ENCODE measurements around the gene CACNA2D3. TPM values are rescaled to one million over a fixed set of nuclear protein-coding genes. Genes with fewer than 3 reads are reported as not detected.

CACNA2D3 gene
- total and polyA plus RNA-seq, 2 donors from 2014 or later: 5.7 to 11.2 TPM

DNA sequence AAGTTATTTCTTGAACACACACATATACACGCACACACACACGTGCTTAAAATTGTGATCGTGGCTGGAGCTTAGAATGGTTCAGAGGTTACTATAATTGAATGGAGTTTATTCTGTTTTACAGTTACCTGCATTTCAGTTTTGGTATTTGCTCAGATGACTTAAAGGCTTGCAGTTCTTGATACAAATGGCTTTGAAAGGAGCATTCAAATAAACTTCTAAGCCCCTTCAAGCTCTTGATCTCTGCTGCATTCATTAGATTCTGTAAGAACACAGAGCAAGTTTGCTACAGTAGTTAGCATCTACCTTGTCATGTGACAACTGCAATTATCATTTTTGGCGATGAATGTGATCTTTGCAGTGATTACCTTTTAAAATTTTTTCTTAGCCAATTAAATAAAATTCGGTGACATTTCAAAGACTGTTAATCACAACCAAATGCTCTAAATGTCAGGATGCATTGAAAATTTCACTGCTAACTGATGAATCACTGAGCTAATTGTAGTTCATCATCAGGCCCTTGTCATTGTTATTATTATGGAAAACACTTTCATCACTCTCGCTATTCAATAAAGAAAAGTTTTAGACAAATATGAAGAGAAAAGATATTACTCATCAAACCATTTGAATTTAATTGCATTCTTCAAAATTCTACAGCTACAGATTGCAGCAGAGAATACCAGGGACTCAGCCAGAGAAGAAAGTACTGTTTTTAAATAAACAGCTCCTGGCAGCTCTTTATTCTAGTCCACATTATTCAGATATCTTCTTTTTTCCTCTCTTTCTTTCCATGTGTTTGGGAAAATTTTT lies 509.4 kb downstream of the CACNA2D3 start:
- intact Hi-C loops (cut with DNase I): no loop called here
- no peak for FAIRE-seq

DNA sequence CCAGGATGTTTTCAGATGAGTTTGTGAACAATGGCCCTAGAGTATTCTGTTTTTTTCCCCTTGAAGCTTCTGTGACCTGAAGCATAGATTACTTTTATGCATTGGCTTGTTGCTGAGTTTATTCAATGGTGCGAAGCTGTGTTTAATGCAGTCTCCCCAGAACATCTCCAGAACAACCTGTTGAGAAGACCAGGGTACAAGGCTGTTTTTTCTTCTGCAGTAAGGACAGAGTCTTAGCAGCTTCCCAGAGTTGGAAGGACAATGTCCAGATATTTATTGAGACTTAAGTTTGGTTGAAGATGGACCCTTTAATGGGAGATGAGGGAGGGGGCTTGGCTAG lies 509.9 kb downstream of the CACNA2D3 start:
- Histone ChIP-seq H3K36me3 (ENCODE audit: control insufficient read depth in 2 of 3, insufficient read depth in 3 of 3, low read length in 3 of 3) (no peaks in the 10 kb centered on the region), H3K9ac (ENCODE audit: low read length in 3 of 3) (no peak overlapping the region), H3K27me3 (ENCODE audit: control insufficient read depth, insufficient read depth, low read length) (no peaks in the 10 kb centered on the region), H3K27ac (ENCODE audit: low read depth in 2 of 2, low read length in 2 of 2) (no peak overlapping the region), H3K4me3 (ENCODE audit: low read length in 3 of 3) (no peak overlapping the region), H3K9me3 (ENCODE audit: control insufficient read depth in 2 of 3, insufficient read depth in 1 of 3, low read length in 3 of 3) (no peaks in the 10 kb centered on the region), H3K4me1 (ENCODE audit: control insufficient read depth in 2 of 3, insufficient read depth in 2 of 3, low read depth in 1 of 3, low read length in 3 of 3) (no peaks in the 10 kb centered on the region)
- intact Hi-C loops (cut with DNase I): no loop called here
- no peak for FAIRE-seq
- TF ChIP-seq, protein P1, sequence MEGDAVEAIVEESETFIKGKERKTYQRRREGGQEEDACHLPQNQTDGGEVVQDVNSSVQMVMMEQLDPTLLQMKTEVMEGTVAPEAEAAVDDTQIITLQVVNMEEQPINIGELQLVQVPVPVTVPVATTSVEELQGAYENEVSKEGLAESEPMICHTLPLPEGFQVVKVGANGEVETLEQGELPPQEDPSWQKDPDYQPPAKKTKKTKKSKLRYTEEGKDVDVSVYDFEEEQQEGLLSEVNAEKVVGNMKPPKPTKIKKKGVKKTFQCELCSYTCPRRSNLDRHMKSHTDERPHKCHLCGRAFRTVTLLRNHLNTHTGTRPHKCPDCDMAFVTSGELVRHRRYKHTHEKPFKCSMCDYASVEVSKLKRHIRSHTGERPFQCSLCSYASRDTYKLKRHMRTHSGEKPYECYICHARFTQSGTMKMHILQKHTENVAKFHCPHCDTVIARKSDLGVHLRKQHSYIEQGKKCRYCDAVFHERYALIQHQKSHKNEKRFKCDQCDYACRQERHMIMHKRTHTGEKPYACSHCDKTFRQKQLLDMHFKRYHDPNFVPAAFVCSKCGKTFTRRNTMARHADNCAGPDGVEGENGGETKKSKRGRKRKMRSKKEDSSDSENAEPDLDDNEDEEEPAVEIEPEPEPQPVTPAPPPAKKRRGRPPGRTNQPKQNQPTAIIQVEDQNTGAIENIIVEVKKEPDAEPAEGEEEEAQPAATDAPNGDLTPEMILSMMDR (IDR thresholded peaks at IDR 0.05; ENCODE audit: borderline replicate concordance, extremely low read depth, insufficient read depth): no peak
- no peak for DNase-seq

More for the DNA sequence above, 509.4 kb downstream of the CACNA2D3 start:
- Histone ChIP-seq H3K9me3 (ENCODE audit: control insufficient read depth in 2 of 3, insufficient read depth in 1 of 3, low read length in 3 of 3) (no peaks in the 10 kb centered on the region), H3K36me3 (ENCODE audit: control insufficient read depth in 2 of 3, insufficient read depth in 3 of 3, low read length in 3 of 3) (no peaks in the 10 kb centered on the region), H3K4me3 (ENCODE audit: low read length in 3 of 3) (no peak overlapping the region), H3K9ac (ENCODE audit: low read length in 3 of 3) (no peak overlapping the region), H3K27ac (ENCODE audit: low read depth in 2 of 2, low read length in 2 of 2) (no peak overlapping the region), H3K27me3 (ENCODE audit: control insufficient read depth, insufficient read depth, low read length) (no peaks in the 10 kb centered on the region), H3K4me1 (ENCODE audit: control insufficient read depth in 2 of 3, insufficient read depth in 2 of 3, low read depth in 1 of 3, low read length in 3 of 3) (no peaks in the 10 kb centered on the region)
- no peak for DNase-seq
- TF ChIP-seq, protein P1 (IDR thresholded peaks at IDR 0.05; ENCODE audit: borderline replicate concordance, extremely low read depth, insufficient read depth): no peak

DNA sequence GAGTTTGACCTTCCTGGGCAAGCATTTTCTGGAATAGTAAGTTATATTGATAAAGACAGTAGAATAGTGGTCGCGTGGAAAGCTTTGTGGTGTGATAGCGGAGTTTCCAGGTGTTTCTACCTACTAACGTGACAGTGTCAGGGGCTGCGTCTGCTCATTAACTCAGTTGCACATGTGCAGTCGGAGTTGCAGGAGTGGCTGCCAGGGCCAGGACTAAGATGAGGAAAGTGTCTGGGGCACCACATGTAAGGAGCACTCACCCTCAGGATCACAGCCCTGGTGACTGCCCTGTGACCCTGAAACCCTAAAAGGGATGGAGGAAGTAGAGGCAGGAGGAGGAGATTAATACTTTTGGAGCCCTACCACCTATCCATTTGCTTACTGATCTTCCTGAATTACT lies 510.5 kb downstream of the CACNA2D3 start:
- DNase-seq (no peak), FAIRE-seq (no peak)
- Histone ChIP-seq H3K9ac (ENCODE audit: low read length in 3 of 3) (no peak overlapping the region), H3K36me3 (ENCODE audit: control insufficient read depth in 2 of 3, insufficient read depth in 3 of 3, low read length in 3 of 3) (no peaks in the 10 kb centered on the region), H3K4me1 (ENCODE audit: control insufficient read depth in 2 of 3, insufficient read depth in 2 of 3, low read depth in 1 of 3, low read length in 3 of 3) (no peaks in the 10 kb centered on the region), H3K27ac (ENCODE audit: low read depth in 2 of 2, low read length in 2 of 2) (no peak overlapping the region), H3K9me3 (ENCODE audit: control insufficient read depth in 2 of 3, insufficient read depth in 1 of 3, low read length in 3 of 3) (no peaks in the 10 kb centered on the region), H3K27me3 (ENCODE audit: control insufficient read depth, insufficient read depth, low read length) (no peaks in the 10 kb centered on the region), H3K4me3 (ENCODE audit: low read length in 3 of 3) (no peak overlapping the region)
- intact Hi-C loops (cut with DNase I): no loop called here
- TF ChIP-seq, protein P1 (IDR thresholded peaks at IDR 0.05; ENCODE audit: borderline replicate concordance, extremely low read depth, insufficient read depth): no peak

All from kidney (tissue), 14 donors.